HG03469 (cell line): Measurements from ENCODE around the gene PBX4.
A peak's percentile ranks its signal among the peaks of the same experiment; 100 is the strongest.

Experiments used
- ATAC-seq: cut with Tn5 transposase; IDR thresholded peaks from one replicate; pipeline ENCODE4 v1.9.1; 2021; ENCODE audit warnings: mild to moderate bottlenecking, moderate library complexity, moderate number of reproducible peaks; ENCODE audit not compliant: unreplicated experiment

Gene PBX4

GRCh38 chr19:19592690-19593089, 25.8 kb downstream of the PBX4 start:
- no peak for ATAC-seq

DNA sequence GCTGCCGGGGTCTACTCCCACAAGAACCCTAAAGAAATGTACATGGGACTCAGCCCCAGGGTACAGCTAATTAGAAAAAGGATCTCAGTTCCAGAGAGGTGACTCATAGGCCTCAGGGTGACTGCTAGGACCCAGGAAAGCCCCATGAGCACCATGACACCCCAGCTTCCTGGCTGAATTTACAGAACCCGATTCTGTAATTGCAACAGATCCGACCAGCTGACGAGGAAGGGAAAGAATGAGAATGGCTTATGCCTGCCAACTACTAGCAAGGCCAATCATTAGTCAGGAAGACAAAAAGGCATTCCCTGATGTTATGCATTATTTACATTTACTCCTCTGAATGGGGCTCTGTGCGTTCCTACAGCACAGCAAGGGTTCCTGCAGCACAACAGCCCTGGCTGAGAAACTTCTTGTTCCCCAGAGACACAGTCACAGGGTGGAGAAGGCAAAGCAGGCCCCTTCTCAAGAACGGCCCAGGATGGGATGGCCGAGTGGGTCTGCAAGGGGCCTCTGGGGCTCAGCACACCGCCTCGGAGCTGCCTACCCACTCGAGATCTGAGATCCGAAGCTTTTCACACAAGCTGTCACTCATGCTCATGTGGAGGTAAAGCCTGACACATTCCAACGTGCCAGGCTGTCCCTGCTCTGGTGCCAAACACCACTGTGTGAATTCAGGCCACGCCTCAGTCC, 27.2 kb downstream of the PBX4 start:
- ATAC-seq, result peak; percentile 64

- no peak for ATAC-seq
Measured at GRCh38 chr19:19588546-19588945, 29.9 kb downstream of the PBX4 start.

DNA sequence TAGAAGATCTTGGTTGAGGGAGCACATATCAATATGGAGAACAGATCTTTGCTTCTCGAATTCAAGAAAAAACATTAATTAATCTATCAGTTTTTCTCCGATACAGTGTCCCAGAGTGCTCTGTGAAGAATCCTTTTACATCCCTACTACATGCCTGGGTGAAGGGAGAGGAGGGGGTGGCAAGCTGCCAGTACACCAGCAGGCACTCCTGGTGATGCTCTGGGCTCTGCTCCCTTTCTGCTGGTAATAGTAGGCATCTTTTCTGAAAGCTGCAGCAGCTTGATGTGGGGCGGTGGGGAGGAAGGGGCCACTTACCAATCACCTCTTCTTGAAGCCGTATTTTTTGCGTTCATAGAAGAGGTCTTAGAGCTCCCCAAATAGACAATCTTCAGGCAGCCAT, 30.7 kb downstream of the PBX4 start:
- no peak for ATAC-seq

- no peak for ATAC-seq
Measured at GRCh38 chr19:19584356-19584755, 34.1 kb downstream of the PBX4 start.

DNA sequence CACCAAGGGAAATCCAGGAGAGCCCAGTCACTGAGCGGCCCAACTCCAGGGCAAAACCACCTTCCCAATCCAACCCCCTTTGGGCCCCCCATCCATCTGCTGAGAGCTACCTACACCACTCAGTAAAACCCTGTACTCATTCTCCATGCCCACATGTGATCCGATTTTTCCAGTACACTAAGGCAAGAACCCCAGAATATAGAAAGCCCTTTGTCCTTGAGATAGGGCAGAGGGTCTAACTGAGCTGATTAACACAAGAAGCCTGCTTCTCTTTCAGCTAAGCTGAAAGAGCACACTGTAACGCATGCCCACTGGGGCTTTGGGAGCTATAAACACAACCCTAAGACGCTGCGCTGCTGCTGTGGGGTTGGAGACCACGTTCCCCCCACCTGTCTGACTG, 36.0 kb downstream of the PBX4 start:
- no peak for ATAC-seq

DNA sequence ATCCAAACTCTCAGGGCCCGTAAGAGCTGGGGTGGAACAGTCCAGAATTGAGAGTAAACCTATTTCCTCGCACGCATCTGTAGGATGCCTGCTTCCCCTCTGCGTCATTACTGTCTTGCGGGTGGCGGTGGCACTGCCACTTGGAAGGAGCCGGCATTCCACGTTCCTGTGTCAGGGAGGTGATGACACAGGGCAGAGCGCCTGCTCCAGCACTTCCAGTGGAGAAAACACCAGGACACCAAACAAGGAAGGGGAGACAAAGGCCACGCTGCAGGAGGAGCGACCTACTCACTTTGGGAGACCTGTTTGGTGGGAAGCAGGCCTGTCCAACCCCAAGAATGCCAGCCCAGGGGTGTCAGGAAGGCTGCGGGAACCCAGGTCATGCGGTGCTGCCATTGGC, 37.1 kb downstream of the PBX4 start:
- ATAC-seq, result no peak

DNA sequence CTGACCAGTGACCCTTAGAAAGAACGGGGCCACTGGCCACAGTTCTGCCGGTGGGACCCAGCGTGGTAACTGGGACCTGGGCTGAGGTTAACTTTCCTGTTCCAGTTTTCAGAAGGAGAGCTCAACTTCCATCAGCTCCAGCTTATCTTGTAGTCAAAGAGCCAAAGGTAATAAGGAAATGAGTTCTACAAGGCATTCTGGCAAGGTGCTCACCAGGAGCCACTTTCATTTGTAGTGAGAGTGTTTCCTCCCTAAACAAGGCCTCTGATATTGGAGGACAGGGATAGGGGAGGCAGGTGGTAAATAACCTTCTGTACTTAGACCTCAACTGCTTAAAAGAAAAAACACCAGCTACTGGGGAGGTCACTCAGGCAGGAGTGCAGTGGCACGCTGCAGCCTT, 38.1 kb downstream of the PBX4 start:
- ATAC-seq, result no peak

DNA sequence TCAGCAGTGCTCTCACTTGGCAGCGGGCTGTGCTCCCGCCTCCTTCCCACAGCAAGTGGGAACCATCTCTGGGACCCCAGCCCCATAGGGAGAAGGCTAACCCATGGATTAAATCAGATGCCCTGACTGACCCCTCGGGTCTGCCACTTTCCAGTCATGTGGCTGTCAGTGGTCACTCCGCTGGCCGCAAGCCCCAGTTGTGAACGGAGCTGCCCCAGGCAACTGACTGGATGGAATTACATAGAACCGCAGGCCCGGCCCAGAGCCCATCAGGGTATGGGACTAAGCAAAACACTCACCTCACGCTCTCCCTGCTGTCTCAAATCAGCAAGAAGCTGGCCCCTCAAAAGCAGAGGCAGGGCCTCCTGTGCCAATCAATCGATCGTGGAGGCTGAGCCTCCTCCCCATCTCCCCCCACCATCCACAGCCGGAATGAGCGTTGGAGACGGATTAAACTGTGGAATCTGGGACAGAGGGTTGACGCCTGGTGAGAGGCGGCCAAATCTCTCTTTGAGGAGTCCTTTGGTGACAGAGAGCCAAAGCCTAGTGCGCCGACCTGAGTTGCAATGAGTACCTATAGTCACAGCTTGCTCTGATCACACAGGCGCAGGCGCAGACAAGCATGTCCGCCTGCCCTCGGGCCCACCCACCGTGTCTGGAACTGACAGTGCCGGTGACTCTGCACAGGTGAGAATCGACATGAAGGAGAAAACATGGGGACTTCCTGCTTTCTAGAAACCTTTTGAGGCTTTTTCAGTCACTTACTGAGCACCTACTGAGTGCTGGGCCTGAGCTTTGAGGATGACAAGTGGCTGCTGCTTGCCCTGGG, 38.7 kb downstream of the PBX4 start:
- no peak for ATAC-seq

GRCh38 chr19:19578252-19578651, 40.2 kb downstream of the PBX4 start:
- no peak for ATAC-seq

DNA sequence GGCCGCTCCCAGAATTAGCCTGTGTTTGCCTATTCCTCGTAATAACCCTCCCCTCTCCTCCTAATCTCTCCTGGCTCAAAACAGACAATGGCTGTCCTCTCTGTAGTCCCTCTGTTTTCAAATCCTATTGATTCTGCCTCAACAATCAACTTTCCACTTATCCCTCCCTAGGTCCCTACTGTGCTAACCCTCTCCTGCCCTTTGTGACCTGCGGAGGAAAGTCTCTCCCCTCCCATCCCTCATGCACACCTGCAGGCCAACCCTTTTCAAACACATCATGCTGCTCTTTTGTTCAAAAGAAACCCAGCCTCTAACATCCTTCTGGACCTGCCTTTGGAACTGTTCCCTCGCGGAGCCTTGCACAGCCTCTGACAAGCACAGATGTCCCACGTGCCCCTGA, 43.1 kb downstream of the PBX4 start:
- ATAC-seq, result no peak

- no peak for ATAC-seq
Measured at GRCh38 chr19:19571071-19571786, 47.3 kb downstream of the PBX4 start.

- no peak for ATAC-seq
Measured at GRCh38 chr19:19570571-19570970, 47.9 kb downstream of the PBX4 start.

GRCh38 chr19:19568802-19569756, 49.4 kb downstream of the PBX4 start:
- ATAC-seq, result no peak

- no peak for ATAC-seq
Measured at GRCh38 chr19:19567391-19567790, 51.1 kb downstream of the PBX4 start.

DNA sequence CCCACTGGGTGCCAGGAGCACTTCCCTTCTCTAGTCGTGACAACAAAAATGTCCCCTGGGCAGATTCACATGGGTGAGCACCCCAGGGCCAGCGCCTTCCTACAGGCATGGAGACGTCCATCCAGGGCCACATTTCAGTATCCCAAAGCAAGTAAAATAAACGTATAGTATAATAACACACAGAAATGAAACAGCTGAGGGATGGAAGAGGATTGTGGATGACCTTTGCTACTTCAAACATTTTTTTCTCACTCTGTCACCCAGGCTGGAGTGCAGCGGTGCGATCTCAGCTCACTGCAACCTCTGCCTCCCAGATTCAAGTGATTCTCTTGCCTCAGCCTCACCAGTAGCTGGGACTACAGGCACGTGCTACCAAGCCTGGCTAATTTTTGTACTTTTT, 52.2 kb downstream of the PBX4 start:
- no peak for ATAC-seq

DNA sequence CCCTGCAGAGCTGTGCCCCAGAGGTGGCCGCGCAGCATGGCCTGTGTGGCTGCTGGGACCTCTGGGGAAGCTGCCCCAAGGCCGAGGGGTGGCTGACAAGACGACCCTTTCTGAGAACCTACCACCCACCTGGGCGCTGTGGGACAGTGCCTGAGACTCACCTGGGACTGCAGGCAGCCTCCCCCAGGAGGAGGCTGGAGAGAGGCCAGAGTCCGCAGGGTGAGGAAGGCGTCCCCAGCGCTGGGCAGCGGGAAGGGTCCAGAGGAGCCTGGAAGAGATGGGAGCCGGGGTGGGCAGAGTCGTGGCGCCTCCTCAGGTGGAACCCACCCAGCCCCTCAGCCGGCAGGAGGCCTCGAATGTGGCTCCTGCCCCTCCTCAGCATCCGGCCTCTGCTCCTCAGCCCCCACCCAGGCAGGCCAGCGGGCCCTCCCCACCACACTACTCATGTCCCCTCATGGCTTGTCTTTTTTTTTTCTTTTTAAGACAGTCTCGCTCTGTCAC, 55.1 kb downstream of the PBX4 start:
- ATAC-seq, result no peak

GRCh38 chr19:19562665-19563347, 55.7 kb downstream of the PBX4 start:
- ATAC-seq, result no peak

DNA sequence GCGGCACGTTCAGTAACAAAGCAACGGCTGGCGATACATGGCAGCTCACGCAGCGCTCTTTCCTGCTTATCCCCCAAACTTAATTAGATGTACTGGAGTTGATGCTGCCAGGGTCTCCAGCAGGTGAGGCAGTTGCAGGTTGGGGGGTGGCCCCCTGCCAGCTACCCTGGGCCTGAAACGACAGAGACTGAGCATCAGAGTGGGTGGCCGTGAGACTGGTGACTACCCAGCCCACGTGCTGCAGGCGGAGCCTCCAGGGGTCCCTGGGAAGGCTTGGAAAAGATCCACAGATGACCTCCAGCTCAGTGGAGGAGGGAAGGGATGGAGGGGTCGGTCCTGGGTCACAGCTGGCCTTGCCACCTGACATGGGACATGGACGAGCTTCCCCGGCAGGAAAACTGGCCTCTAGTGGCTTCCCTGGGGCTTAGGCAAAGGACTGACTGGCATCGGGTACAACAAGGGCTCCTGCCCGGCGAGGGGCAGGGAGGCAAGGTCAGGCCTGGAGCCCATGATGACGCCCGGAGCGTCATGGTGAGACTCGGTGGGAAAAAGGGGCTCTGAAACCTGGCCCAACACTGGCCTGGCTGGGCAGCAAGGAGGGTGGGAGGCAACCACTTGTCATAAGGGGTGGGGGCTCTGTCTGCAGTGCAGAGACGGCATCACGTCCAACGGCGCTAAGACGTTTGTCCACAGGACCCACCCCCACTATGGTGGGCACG, 56.4 kb downstream of the PBX4 start:
- ATAC-seq, result no peak
